SKM-1 (cell line): ENCODE measurements around the gene KRT82.

Experiments used
- DNase-seq: peaks from one replicate; lab custom pipeline; 2025; ENCODE audit not compliant: unreplicated experiment; lab: John Stamatoyannopoulos, UW

KRT82 gene

DNA sequence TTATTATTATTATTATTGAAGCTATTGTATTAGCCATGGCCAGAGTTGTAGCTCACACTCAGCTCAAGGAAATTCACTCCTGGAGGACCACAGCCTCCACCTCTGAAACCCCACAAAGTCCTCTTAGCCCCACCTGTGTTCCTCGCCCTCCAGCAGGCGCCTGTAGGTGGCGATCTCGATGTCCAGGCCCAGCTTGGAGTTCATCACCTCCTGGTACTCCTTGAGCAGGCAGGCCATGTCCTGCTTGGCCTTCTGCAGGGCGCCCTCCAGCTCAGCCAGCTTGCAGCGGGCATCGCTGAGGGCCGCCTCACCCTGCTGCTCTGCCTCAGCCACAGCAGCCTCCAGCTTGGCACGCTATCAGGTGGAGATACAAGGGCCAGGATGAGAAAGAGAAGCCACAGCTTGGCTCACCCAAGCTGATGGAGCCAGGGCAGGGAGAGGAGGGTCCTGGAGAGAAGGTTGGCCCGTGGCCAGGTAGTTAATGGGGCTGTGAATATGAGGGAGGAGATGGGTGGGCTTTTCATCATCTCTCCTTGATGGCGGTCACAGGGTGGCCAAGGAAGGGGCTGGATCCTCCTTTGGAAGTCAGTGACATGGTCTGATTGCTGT is 43.9 kb downstream of the KRT82 start:
- no peak for DNase-seq

DNA sequence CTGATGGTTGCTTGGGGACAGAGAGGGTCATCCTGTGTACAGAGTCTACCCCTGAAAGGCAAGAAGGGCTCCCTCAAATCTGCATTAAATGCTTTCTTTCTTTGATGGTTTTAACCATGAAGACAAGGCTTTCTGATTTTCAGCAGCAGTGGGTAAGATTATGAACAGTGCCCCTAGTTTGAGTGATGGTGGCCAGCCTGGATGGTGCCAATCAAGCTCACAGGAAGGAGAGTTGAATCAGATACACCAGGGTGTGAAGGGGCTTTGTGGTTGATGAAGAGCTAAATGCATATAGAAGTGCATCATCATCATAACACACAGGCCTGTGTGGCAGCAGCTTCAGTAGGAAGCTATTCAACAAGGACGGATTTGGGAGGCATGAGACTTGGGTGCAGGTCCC is 44.6 kb downstream of the KRT82 start:
- no peak for DNase-seq

DNA sequence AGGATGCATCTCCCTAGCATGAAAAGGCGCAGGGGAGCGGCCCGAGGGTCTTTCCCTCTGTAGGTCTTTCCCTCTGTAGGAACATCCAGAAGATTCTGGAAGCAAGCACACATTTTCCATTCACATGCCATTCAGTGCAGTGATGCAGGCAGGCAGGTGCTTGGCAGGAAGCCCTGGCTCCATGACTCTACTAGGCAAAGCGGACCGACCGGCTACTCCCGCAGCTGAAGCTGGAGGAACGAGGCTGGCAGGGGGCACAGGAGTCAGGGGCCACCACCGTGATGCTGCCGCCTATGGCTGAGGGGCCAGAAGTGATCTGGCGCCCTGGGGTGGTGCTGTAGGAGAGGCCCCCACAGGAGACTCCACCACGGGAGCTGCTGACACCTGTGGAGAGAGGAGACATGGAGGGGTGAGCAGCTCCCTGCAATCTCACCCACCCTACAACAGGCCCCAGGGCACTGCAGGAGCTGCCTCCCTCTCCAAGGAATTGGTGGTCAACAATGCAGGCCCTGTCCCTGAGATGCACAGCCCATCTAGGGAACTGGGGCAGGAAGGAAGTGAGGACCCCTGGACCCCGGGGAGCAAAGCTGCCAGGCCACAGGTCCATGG is 45.4 kb downstream of the KRT82 start:
- DNase-seq = no peak

DNA sequence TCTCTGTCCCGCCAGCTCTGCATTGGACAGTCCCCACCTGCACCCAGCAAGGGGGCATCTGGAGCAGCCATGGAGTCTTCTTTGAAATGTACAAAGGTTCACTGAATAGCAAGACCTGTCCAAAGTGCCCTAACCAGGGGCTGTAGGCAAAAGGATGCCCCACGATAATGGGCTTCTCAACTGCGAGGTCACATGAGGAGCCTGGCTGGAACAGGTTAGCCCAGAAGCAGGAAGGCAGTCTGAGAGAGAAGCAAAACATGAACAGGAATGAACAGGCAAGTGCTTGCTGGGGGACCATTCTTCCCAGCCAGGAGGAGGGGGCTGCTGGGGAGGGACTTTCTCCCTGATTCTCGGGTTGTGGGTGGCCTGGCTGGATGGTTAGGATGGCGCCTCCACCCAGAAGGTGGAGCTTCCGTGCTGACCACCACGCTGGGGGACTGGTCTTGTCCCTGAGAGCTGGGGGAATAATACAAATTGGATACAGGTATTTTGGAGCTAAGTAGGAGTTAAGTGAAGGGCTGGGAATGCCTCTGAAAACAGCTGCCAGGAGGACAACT is 46.0 kb downstream of the KRT82 start:
- DNase-seq = no peak

DNA sequence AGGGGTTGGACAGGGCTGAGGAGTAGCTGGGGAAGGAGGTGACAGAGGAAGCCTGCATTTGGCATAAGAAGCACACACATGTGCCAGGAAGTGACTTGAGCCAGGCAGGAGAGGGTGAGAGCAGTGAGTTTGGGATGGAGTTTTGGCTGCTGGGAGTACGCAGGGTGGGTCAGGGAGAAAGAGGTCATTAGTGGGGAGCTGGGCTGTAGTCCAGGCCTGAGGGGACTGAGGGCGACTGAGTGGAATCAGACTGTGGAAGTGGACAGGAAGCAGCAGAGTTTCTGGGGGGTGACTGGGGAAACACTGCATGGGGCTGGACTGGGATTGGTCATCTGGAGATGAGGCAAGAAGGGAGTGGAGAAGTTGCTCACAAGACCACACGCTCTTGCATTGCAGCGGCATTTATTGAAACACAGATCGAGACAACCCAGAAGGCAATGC is 46.5 kb downstream of the KRT82 start:
- no peak for DNase-seq

DNA sequence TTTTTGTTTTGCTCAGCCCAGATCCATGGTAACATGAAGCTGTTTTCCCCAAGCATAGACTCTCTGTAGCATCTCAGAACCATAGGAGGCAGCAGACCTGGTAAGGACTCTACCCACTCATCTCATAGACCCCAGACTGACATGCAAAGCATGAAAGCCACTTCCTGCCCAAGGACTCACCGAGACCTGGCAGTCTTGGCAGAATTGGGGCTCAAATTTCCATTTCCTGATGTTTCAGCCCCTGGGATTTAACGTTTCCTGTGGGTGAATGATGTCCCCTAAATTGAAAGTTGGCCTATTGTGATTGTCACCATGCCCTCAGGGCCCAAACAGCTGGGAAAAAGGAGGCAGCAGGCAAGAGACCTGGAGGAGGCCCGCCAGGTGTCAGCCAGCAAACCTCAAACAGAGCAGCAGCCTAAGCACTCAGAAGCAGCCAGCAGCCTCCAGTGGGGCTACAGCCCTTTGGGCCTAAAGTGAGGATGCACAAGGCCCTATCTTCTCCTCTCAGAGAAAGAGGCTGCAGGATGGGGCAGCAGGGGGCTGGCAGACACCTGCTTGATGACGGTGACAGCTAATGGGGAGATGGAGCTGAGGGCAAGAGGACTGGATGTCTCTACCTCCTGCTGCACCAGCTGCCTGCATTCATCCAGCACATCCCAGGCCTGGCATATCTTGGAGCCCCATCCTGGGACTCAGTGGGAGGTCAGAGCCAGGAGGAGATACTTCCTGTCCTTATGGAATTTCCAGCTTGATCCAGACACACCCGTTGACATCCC is 47.4 kb downstream of the KRT82 start:
- no peak for DNase-seq

DNA sequence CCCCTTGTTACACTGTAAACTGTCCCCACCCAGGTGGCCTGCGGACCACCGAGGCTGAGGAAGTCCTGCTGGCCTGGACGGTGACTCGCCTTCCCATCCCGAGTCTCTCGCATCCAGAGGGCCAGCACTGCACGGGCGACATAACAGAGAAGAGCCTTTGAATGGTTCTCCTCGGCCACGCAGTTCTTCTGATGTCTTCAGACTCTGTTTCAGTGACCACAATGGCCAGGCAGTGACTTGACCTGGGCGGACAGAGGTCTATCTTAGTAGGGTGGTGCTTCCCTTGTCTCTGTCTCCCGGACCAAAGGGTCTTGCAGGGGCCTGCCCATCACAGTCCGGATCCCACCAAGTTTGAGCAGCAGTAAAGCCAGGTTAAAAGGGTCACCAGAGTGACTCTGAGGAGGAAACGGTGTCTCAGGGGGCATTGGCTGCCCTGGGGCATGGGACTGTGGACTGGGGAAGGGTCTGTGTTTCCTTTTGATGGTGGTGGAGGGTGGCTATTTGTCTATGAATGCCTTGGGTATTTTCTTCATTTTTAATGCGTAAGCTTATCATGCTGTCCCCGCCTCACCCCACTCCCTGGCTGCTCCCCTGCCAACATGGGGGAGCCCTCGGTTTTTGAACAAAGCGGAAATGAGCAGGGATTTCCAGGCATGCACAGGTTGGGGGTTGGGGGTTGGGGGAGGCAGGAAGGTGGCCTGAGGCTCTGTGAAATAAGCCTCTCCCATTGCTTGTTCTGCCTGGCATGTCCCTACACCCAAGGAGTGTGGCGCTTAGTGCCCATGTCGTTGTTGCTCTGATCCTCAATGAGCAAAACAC is 49.2 kb downstream of the KRT82 start:
- DNase-seq = no peak

DNA sequence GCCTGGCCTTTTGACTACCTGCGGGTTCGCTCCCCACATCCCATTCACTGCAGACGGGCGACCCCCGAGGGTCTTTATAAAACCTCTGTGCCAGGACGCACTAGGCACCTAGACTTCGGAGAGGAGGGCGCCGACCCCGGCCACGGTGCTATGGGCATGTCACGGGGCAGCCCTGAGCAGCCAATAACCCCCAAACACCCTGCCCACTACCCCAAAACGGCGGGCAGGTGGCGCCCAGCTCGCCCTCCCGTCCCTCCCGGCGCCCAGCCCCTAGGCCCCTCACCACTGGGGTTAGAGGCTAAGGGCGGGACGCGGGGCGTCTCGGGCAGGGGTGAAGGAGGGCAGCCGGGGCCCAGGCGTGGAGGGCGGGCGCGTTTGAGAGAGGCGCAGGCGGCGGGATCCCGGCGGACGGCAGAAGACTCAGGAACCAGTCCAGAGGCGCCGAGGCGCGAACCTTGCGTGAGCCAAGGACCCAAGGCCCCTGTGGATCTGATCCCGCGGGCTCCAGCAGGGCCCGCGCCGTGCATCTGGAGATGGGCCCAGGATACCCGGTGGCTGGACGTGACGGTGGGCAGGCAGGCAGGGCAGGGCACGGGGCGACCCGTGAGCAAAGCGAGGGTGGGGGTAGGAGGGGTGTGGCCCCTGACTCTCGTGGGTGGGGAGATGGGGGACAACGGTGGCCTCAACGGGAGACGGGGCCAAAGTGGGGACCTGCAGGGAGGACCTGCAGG is 49.9 kb downstream of the KRT82 start:
- no peak for DNase-seq

DNA sequence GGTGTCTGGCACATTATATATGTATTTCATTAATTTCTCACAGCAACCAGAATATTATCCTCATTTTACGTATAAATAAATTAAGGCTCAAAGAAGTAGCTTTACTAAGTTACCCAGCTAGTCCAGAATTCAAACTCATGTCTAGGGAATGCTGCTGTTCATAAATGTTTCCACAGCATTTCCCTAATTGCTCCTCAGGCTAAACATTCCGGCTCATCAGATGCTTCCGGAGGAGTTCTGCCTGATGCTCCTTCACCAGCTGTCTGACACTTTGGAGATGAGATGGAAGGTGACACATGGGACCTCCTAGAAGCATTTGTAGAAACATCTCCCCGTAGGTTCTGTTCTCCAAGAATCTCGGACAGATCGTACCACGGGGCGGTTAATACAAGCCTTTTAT is 51.0 kb downstream of the KRT82 start:
- DNase-seq = no peak

DNA sequence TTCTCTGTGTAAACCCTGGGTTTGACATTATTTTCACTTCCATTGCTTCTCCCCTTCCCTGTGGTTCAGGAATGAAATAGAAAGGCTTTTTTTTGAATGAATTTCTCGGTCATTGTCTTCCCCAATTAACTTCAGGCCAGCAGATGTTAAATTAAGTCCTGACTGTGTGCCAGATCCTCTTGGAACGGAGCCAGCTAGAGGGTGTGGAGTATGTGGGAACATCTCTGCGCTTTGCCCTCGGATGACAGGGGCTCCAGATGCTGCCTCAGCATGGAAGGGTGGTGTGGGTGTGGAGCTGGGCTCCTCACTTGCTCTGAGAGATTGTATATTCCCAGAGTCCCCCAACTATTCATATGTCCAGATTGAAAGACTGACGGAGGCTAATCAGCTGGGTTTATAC is 51.9 kb downstream of the KRT82 start:
- no peak for DNase-seq

DNA sequence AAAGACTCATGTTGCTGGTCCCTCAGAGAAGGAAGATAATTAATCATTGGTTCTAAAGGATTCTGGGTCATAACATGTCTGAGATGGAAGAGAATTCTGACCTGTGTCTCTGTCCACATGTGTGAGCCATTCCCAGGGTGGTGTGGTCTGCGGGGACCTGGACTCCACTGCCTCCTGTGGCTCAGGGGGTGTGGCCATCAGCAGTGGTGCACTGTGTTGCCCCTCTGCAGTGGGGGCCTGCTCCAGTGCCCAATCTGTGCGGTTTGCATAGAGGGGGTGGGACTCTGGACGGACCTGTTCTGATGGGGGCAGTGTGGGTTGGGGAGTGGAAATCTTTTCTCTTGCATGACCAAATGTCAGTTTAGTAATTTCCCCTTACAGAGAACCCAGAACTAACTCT is 52.4 kb downstream of the KRT82 start:
- no peak for DNase-seq

DNA sequence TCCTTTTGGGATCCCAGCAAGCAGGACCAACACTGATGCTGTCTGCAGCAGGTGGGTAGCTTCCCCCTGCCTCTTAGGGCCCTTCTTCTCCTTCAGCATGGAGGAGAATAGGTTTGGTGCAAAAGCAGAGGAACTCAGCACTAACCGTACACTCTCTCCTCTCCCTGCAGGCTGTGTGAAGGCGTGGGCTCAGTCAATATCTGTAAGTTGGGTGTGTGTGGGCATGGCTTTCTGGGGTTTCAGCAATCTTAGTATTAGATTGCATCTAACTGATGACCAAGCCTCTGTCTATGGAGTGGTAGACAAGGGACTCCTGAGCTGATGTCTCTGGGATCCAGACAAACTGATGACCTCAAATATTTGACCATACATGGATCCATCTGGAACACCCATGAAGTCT is 53.2 kb downstream of the KRT82 start:
- DNase-seq = no peak

DNA sequence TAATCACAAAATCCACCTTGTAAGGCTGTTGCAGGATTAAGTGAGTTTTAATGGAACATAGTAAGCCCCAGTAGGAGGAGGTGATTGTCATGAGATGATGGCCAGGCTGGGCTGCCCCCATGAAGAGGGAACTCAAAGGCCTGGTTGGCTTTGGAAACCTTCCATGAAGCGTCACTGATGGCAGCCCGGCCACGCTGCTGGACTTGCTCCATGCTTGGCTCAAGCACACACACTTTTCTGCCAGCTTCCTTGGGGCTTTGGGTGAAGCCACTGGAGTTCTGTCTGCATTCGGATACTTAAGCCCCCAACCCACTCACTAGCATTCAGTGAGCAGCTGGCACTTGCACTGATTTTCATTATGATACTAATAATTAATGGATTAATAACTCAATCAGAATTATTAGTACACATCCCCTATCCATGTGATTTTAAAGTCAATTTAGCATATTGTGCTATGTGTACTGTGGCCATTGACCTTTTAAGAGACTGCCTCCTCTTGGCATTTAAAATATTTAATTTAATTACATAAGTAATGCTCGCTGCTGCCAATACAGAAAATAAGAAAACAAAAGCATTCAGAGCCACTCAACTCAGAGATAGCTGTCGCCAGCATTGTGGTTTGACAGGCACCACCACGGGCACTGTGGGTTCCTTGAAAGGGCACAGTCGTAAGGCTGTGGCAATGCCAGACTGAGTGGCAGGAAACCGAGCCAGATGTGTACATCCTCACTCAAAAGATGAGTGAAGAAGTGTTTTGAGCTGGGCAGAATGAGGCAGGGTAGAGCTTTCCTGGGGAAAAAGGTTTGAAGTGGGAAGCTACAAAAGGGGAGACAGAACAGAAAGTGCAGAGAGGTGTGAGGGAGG is 54.7 kb downstream of the KRT82 start:
- no peak for DNase-seq

DNA sequence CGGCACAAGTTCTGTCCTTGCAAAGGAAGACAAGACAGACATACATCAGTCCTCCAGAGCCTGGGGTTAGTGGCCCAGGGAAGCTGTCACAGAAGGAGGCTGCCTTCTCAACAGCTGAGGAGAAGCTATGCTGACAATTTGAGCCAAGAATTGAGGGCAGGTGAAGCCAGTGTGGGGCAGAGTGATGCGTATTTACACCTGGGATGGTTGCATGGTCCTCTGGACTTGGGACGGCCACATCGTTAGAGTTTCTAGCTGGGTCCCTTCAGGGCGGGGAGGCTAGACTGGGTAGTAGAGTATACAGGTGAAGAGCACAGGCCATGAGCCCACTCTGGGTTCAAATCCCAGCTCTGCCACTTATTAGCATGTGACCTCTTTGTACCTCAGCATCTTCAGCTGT is 55.3 kb downstream of the KRT82 start:
- DNase-seq = no peak

DNA sequence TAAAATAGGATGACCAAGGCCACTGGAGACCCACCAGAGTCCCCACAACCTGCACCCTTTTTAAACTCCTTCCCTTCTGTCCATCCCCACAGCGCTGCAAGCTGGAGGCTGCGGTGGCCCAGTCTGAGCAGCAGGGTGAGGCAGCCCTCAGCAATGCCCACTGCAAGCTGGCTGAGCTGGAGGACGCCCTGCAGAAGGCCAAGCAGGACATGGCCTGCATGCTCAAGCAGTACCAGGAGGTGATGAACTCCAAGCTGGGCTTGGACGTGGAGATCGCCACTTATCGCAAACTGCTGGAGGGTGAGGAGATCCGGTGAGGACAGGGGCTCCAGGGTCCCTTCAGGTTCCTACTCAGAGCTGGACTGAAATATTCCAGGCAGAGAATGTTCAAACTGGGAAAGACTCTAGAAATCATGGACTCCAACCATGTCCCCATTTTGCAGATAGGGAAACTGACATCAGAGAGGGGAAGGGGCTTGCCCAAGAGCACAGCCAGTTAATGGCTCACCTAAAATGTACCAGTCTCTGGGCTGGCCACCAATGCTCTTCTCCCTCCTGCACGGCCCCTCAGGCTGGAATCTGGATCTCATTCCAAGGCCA is 56.0 kb downstream of the KRT82 start:
- DNase-seq = no peak

DNA sequence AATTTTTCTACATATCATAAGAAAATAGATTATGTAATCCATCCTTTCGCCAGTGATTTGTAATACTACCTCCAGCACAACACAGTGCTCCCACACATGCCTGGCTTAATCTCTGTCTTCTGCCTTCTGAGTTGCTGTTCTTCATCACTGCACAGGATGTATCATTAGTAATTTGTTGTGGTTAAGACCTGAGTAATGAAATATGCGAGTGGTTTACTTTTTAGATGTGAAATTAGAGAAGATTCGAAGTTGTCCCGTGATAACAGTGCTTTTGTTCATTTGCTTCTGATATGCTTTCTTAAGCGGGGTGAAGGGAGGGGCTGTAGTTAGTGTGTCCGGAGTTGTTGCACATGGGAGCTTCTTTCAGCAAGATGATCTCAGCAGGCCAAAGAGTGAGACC is 56.9 kb downstream of the KRT82 start:
- no peak for DNase-seq

DNA sequence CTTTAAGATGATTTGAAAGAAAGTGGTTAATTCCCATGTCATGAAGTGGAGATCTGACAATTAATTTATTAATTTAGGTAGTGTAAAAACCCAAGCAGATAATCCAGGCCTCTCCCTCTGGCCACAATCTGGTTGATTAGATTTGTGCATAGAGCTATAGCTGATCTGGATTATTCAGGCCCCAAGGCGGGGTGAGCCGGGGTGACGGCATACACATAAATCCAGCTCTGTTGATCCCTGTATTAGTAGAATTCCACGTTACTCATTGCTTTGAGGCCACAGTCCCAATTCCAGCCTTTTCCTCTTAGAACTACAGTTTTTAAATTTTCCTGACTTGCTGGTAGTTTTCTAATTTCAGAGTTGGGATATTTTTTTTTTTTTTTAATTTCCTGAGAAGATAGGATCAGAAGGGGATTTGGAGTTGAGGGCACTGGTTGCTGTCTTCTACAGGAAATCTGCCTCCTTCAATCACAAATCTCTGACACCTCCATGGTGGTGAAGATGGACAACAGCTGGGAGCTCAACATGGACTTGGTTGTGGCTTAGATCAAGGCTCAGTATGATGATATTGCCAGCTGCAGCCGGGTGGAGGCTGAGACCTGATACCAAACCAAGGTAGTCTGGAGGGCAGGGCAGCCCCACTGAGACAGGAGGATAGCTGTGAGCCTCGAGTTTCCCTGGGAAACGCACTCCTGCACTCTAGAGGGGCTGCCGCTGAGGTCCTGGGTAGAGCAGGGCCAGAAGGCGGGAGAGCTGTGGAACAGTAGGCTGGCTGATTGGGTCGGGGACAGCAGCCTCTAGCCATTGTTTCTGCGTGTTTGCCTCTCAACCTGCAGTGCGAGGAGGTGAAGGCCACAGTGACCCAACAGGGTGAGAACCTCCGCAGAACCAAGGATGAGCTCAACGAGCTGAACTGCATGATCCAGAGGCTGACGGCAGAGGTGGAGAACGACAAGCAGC is 58.3 kb downstream of the KRT82 start:
- DNase-seq = no peak

DNA sequence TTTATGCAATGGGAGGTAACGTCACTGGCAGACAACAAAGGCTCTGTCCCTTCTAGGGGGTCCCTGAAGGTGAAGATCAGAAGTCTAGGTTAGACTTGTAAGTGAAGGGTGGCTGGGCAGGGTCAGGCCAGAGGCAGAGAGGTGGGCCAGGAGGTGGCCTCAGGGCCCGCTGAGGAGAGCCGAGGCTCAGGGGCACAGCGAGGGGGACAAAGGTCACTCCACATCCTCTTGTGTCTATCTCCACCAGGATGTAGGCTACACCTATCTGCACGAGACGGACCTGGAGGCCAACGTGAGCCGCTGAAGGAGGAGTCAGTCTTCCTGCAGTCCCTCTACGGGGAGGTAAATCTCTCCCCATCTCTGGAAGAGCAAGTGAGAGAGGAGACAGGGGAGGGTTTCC is 59.1 kb downstream of the KRT82 start:
- no peak for DNase-seq
